Osteocyte (in vitro differentiated cells): ENCODE results near the gene KIFC3. TPM values are rescaled to one million over a fixed set of nuclear protein-coding genes. Genes with fewer than 3 reads are reported as not detected.
"Not testable (repeated sequence)": the region's sequence is repeated elsewhere in the genome, so short reads cannot be mapped to it uniquely, and the experiment has no call there.

Source experiments
- DNase-seq: peaks from one replicate; pipeline ENCODE4 v3.0.0; 2021; ENCODE audit warnings: mixed read lengths; ENCODE audit not compliant: unreplicated experiment; ENCODE audit errors: extremely low spot score
- H3K27ac Mint-ChIP-seq: one replicate; pipeline ENCODE4 v1.8.0; 2021; ENCODE audit warnings: mild to moderate bottlenecking, mixed read lengths; ENCODE audit not compliant: unreplicated experiment
- H3K27me3 Mint-ChIP-seq: one replicate; pipeline ENCODE4 v1.8.0; 2021; ENCODE audit warnings: mixed read lengths; ENCODE audit not compliant: unreplicated experiment
- H3K36me3 Mint-ChIP-seq: one replicate; pipeline ENCODE4 v1.8.0; 2021; ENCODE audit warnings: mixed read lengths; ENCODE audit not compliant: unreplicated experiment
- H3K4me1 Mint-ChIP-seq: one replicate; pipeline ENCODE4 v1.8.0; 2021; ENCODE audit warnings: mixed read lengths; ENCODE audit not compliant: unreplicated experiment
- H3K4me3 Mint-ChIP-seq: one replicate; pipeline ENCODE4 v1.8.0; 2021; ENCODE audit warnings: mild to moderate bottlenecking, moderate library complexity, mixed read lengths; ENCODE audit not compliant: unreplicated experiment
- H3K9me3 Mint-ChIP-seq: one replicate; pipeline ENCODE4 v1.8.0; 2021; ENCODE audit warnings: mixed read lengths; ENCODE audit not compliant: unreplicated experiment
- CTCF ChIP-seq: fragments of 200-600 bp; sonication (generic); IDR thresholded peaks from 2 replicates; pipeline ENCODE4 v1.5.0; 2021; ENCODE audit warnings: antibody characterized with exemption, mild to moderate bottlenecking, moderate library complexity
- total RNA-seq: library from RNA; stranded (reverse); gene quantifications from 2 replicates; pipeline ENCODE4 v1.2.1, GENCODE V29; 2021

KIFC3 gene
- total RNA-seq, 1 donor from 2014 or later, result 196 TPM

- Mint-ChIP-seq H3K4me1 (no peaks in the 10 kb centered on the region), H3K27me3 (no peaks in the 10 kb centered on the region), H3K4me3 (no peak overlapping the region), H3K36me3 (peaks cover 6% of the 10 kb centered on the region), H3K27ac (no peak overlapping the region), H3K9me3 (peaks cover 4% of the 10 kb centered on the region)
- TF ChIP-seq CTCF, result no peak
- no peak for DNase-seq
These were observed 54.3 kb downstream of the KIFC3 start for GRCh38 chr16:57747996-57748395.

GRCh38 chr16:57747496-57747895 lies 54.8 kb downstream of the KIFC3 start:
- no peak overlapping the region for H3K4me3 Mint-ChIP-seq
- no peaks in the 10 kb centered on the region for H3K27me3 Mint-ChIP-seq
- no peaks in the 10 kb centered on the region for H3K4me1 Mint-ChIP-seq
- TF ChIP-seq CTCF, result no peak
- H3K9me3 Mint-ChIP-seq, result peaks cover 4% of the 10 kb centered on the region
- H3K27ac Mint-ChIP-seq, result no peak overlapping the region
- DNase-seq, result no peak
- peaks cover 6% of the 10 kb centered on the region for H3K36me3 Mint-ChIP-seq

- H3K9me3 Mint-ChIP-seq, result peaks cover 4% of the 10 kb centered on the region
- no peak overlapping the region for H3K27ac Mint-ChIP-seq
- no peak for TF ChIP-seq CTCF
- no peak for DNase-seq
- H3K4me3 Mint-ChIP-seq, result no peak overlapping the region
- H3K36me3 Mint-ChIP-seq, result peaks cover 6% of the 10 kb centered on the region
- H3K4me1 Mint-ChIP-seq, result no peaks in the 10 kb centered on the region
- no peaks in the 10 kb centered on the region for H3K27me3 Mint-ChIP-seq
These were observed 55.2 kb downstream of the KIFC3 start for GRCh38 chr16:57747091-57747490.

- H3K36me3 Mint-ChIP-seq, H3K27ac Mint-ChIP-seq, DNase-seq, H3K4me3 Mint-ChIP-seq, H3K27me3 Mint-ChIP-seq, H3K4me1 Mint-ChIP-seq, H3K9me3 Mint-ChIP-seq: not testable (repeated sequence)
These were observed 56.0 kb downstream of the KIFC3 start for GRCh38 chr16:57746316-57746715.

- Mint-ChIP-seq H3K9me3 (peaks cover 4% of the 10 kb centered on the region), H3K27me3 (no peaks in the 10 kb centered on the region), H3K4me1 (no peaks in the 10 kb centered on the region), H3K27ac (no peak overlapping the region), H3K36me3 (peaks cover 6% of the 10 kb centered on the region), H3K4me3 (no peak overlapping the region)
- no peak for TF ChIP-seq CTCF
- no peak for DNase-seq
These were observed 56.5 kb downstream of the KIFC3 start for GRCh38 chr16:57745768-57746167.

- H3K4me1 Mint-ChIP-seq, result no peaks in the 10 kb centered on the region
- no peak for TF ChIP-seq CTCF
- H3K27ac Mint-ChIP-seq, result no peak overlapping the region
- H3K27me3 Mint-ChIP-seq, result no peaks in the 10 kb centered on the region
- H3K36me3 Mint-ChIP-seq, result peaks cover 3% of the 10 kb centered on the region
- H3K4me3 Mint-ChIP-seq, result no peak overlapping the region
- no peak for DNase-seq
- peaks cover 4% of the 10 kb centered on the region for H3K9me3 Mint-ChIP-seq
These were observed 57.7 kb downstream of the KIFC3 start for GRCh38 chr16:57744642-57744903.
